ENCODE data around the gene NPC1L1. TPM values are rescaled to one million over a fixed set of nuclear protein-coding genes. Genes with fewer than 3 reads are reported as not detected.

Gene NPC1L1
- total and polyA plus RNA-seq, 2 experiments from 2014 or later, result 20.6 to 25.8 TPM

- Histone ChIP-seq H3K9me3 (ENCODE audit: low read depth) (no peaks in the 10 kb centered on the region), H3K4me1 (ENCODE audit: insufficient read depth) (peaks cover 42% of the 10 kb centered on the region), H3K27ac (no peak overlapping the region), H3K9me2 (replicated peaks; ENCODE audit: insufficient read depth) (no peaks in the 10 kb centered on the region), H3K4me2 (peak overlapping the region; percentile 71), H2AFZ (no peak overlapping the region), H4K20me1 (ENCODE audit: insufficient read depth, poor library complexity, severe bottlenecking) (no peaks in the 10 kb centered on the region), H3K27me3 (no peaks in the 10 kb centered on the region), H3K4me3 (no peak overlapping the region), H3K36me3 (replicated peaks; ENCODE audit: insufficient read depth, low read depth) (no peaks in the 10 kb centered on the region), H3K79me2 (peaks cover 39% of the 10 kb centered on the region)
- no peak for DNase-seq (ENCODE audit: low spot score)
- TF ChIP-seq, protein P1, sequence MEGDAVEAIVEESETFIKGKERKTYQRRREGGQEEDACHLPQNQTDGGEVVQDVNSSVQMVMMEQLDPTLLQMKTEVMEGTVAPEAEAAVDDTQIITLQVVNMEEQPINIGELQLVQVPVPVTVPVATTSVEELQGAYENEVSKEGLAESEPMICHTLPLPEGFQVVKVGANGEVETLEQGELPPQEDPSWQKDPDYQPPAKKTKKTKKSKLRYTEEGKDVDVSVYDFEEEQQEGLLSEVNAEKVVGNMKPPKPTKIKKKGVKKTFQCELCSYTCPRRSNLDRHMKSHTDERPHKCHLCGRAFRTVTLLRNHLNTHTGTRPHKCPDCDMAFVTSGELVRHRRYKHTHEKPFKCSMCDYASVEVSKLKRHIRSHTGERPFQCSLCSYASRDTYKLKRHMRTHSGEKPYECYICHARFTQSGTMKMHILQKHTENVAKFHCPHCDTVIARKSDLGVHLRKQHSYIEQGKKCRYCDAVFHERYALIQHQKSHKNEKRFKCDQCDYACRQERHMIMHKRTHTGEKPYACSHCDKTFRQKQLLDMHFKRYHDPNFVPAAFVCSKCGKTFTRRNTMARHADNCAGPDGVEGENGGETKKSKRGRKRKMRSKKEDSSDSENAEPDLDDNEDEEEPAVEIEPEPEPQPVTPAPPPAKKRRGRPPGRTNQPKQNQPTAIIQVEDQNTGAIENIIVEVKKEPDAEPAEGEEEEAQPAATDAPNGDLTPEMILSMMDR (IDR thresholded peaks at IDR 0.05; ENCODE audit: poor library complexity), result no peak
- no peak for TF ChIP-seq EZH2phosphoT487 (IDR thresholded peaks at IDR 0.05; ENCODE audit: low read depth, severe bottlenecking, unreplicated experiment)
- TF ChIP-seq EZH2 (IDR thresholded peaks at IDR 0.05; ENCODE audit: borderline replicate concordance), result no peak
- 92% methylated on average over 17 of the region's 17 CpGs for WGBS (ENCODE audit: low lambda C conversion rate, missing lambda C conversion rate)
These were observed 2.9 kb downstream of the NPC1L1 start for GRCh38 chr7:44538093-44538797.

DNA sequence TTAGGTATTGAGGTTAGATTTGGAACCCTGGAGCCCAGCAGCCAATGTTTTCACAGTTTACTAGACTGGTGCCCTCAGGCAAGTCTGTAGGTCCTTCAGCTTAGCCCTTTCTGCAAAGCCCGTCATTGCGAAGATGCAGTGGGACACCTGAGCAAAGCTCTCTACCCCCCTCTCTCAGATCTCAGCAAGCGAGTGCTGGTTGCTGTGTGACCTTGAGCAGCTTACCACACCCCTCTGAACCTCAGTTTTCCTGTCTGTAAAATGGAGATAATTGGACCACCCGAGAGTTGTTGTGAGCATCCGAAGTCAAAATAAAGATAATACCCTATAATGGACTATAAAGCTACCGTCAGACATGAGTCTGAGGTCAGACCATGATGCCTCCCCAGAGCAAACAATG, 3.7 kb downstream of the NPC1L1 start:
- Histone ChIP-seq H3K4me1 (ENCODE audit: insufficient read depth) (peaks cover 35% of the 10 kb centered on the region), H3K4me3 (no peak overlapping the region), H3K27ac (no peak overlapping the region)

DNA sequence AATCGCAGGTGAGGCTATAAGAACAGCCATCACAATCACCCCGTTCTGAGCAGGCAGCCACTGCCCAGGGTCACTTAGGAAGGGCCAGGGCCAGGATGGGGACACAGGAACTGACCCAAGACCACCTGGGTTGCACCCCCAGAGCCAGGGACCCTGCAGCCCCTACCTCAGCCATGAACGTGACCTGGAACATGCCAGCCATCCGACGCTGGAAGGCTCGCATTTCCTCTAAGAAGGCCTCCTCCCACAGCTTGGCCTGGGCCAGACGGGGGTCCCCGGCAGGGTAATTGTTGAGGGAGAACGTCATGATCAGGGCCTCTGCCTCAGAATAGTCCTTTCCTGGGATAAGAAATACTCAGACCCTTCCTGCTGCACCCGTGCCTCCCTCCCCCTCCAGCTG, 5.0 kb downstream of the NPC1L1 start:
- peaks cover 23% of the 10 kb centered on the region for H3K4me1 ChIP-seq (ENCODE audit: insufficient read depth)
- H3K36me3 ChIP-seq (replicated peaks; ENCODE audit: insufficient read depth, low read depth), result no peaks in the 10 kb centered on the region
- H3K9me3 ChIP-seq (ENCODE audit: low read depth), result no peaks in the 10 kb centered on the region
- H3K27ac ChIP-seq, result no peak overlapping the region
- H3K79me2 ChIP-seq, result peaks cover 39% of the 10 kb centered on the region
- no peaks in the 10 kb centered on the region for H3K9me2 ChIP-seq (replicated peaks; ENCODE audit: insufficient read depth)
- no peak overlapping the region for H3K4me3 ChIP-seq
- no peaks in the 10 kb centered on the region for H3K27me3 ChIP-seq
- no peaks in the 10 kb centered on the region for H4K20me1 ChIP-seq (ENCODE audit: insufficient read depth, poor library complexity, severe bottlenecking)
- H3K4me2 ChIP-seq, result peak overlapping the region; percentile 71
- DNase-seq (ENCODE audit: low spot score), result no peak
- H2AFZ ChIP-seq, result no peak overlapping the region
- TF ChIP-seq, protein P1 (IDR thresholded peaks at IDR 0.05; ENCODE audit: poor library complexity), result no peak
- no peak for TF ChIP-seq EZH2phosphoT487 (IDR thresholded peaks at IDR 0.05; ENCODE audit: low read depth, severe bottlenecking, unreplicated experiment)
- TF ChIP-seq EZH2 (IDR thresholded peaks at IDR 0.05; ENCODE audit: borderline replicate concordance), result no peak
- 85% methylated on average over 9 of the region's 10 CpGs for WGBS (ENCODE audit: low lambda C conversion rate, missing lambda C conversion rate)

More for the DNA sequence above, 3.7 kb downstream of the NPC1L1 start:
- Histone ChIP-seq H3K4me2 (peak overlapping the region; percentile 71), H2AFZ (no peak overlapping the region), H3K36me3 (replicated peaks; ENCODE audit: insufficient read depth, low read depth) (no peaks in the 10 kb centered on the region), H3K9me2 (replicated peaks; ENCODE audit: insufficient read depth) (no peaks in the 10 kb centered on the region), H3K79me2 (peaks cover 39% of the 10 kb centered on the region), H3K27me3 (no peaks in the 10 kb centered on the region), H4K20me1 (ENCODE audit: insufficient read depth, poor library complexity, severe bottlenecking) (no peaks in the 10 kb centered on the region), H3K9me3 (ENCODE audit: low read depth) (no peaks in the 10 kb centered on the region)
- no peak for TF ChIP-seq EZH2phosphoT487 (IDR thresholded peaks at IDR 0.05; ENCODE audit: low read depth, severe bottlenecking, unreplicated experiment)
- no peak for TF ChIP-seq EZH2 (IDR thresholded peaks at IDR 0.05; ENCODE audit: borderline replicate concordance)
- TF ChIP-seq, protein P1 (IDR thresholded peaks at IDR 0.05; ENCODE audit: poor library complexity), result no peak
- no peak for DNase-seq (ENCODE audit: low spot score)
- 94% methylated on average over 6 of the region's 6 CpGs for WGBS (ENCODE audit: low lambda C conversion rate, missing lambda C conversion rate)

Measured in hepatocyte (in vitro differentiated cells).